HG02938 (cell line): ENCODE data around the gene RNF43.
"Not testable (repeated sequence)": the region's sequence is repeated elsewhere in the genome, so short reads cannot be mapped to it uniquely, and the experiment has no call there.

Experiments
- ATAC-seq: cut with Tn5 transposase; IDR thresholded peaks from one replicate; pipeline ENCODE4 v1.9.1; 2021; ENCODE audit warnings: mild to moderate bottlenecking, moderate library complexity; ENCODE audit not compliant: unreplicated experiment

RNF43 gene

DNA sequence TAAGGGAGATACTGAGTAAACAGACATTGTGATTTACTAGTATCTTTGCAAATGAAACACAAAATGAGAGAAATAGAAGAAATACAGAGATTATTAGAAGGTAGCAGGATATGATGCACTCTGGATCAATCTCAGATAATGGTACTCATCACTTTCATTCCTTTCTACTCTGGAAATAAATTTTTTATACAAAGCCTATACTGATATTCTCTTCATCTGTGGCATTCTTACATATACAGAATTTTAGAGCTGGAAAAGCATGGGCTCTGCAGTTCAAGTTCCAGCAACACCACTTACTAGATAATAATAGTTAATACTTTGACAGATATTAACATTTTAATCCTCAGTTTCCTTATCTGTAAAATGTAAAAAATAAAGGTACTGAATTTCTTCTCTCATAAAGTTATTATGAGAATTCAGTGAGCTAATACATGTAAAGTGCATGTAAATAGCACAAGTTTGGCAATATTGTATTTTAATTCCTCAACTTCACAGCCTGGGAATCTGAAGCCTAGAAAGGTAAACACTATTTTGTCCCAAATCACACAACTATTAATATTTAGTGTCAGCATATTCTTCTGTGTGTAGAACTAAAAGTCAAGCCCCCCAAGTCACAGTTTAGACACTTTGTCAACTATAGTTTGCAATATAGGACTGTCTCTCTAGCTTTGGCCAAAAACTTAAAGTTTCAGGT lies 6.5 kb downstream of the RNF43 start:
- ATAC-seq: no peak

GRCh38 chr17:58409432-58409831 lies 7.9 kb downstream of the RNF43 start:
- no peak for ATAC-seq

DNA sequence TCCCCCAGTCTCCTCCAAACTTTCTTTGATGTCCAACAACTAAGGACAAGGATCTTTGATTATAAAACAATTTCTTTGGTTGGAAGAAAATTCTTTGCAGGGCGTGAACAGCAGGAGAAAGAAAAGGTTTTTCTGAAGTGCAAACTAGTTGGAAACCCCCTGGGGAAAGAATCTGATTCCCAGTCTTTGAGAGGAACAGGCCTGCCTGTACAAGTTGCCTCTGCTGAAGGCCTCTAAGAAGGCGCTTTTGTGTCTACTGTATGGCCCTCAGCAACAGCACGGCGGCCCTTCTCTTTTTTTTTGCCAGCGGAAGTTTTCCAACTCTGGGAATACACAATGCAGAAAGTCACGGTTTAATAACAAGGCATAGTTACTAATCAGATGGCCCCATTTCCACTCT lies 14.0 kb downstream of the RNF43 start:
- no peak for ATAC-seq

DNA sequence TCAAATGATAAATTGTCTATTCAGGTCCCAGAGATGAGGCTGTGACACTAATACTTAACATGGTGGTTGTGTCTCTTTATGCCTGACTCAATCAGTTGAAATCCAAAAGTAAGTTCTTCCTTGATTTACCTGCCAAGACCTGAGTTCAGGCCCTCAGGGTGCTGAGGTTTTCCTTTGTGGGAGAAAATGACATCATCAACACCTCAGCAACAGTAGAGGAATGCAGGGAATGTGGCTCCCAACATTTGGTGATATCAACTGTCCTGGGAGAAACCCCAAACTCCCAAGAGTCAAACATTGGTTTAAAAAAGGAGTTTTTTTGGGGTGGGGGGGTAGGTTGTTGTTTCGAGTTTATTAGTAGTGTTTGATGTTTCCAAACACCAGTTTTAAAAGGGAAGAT lies 14.7 kb downstream of the RNF43 start:
- ATAC-seq: no peak

GRCh38 chr17:58402047-58402446 lies 15.3 kb downstream of the RNF43 start:
- no peak for ATAC-seq

GRCh38 chr17:58401287-58401686 lies 16.0 kb downstream of the RNF43 start:
- no peak for ATAC-seq

GRCh38 chr17:58400826-58401225 lies 16.5 kb downstream of the RNF43 start:
- ATAC-seq: no peak

- ATAC-seq: no peak
These were observed 17.4 kb downstream of the RNF43 start for GRCh38 chr17:58399974-58400373.

- ATAC-seq: no peak
These were observed 18.6 kb downstream of the RNF43 start for GRCh38 chr17:58398574-58399266.

GRCh38 chr17:58397421-58397820 lies 19.9 kb downstream of the RNF43 start:
- ATAC-seq: not testable (repeated sequence)

- ATAC-seq: no peak
These were observed 21.2 kb downstream of the RNF43 start for GRCh38 chr17:58396173-58396572.

DNA sequence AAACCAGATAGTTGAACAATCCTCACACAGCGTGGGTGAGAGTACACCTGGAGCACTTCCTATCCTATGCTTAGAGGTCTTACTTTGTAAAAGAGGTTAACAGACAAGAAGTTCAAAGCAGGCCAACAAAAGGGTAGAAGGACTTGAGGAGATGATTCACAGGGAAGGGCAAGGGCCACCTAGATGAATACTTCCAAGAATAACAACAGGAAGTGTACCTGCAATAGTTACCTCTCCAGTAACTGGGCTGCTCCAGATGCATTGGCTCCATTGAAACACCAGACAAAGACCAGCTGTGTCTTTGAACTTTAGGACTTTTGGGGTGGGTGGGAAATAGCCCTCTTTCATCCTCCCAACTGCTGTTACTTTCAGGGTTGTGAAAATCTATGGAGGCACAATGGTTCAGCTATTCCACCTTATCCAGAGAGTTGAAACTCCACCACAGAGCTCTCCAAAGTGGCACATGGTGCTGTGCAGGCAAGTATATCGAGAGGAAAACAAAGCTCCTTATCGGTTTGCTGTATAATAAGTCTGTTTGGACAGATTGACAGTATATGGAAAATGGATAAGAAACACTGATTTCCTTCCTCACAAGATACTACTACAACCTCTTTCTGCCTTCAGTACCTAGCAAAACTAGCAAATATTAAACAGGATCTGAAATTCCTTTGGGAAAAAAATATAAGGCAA lies 22.7 kb downstream of the RNF43 start:
- no peak for ATAC-seq

DNA sequence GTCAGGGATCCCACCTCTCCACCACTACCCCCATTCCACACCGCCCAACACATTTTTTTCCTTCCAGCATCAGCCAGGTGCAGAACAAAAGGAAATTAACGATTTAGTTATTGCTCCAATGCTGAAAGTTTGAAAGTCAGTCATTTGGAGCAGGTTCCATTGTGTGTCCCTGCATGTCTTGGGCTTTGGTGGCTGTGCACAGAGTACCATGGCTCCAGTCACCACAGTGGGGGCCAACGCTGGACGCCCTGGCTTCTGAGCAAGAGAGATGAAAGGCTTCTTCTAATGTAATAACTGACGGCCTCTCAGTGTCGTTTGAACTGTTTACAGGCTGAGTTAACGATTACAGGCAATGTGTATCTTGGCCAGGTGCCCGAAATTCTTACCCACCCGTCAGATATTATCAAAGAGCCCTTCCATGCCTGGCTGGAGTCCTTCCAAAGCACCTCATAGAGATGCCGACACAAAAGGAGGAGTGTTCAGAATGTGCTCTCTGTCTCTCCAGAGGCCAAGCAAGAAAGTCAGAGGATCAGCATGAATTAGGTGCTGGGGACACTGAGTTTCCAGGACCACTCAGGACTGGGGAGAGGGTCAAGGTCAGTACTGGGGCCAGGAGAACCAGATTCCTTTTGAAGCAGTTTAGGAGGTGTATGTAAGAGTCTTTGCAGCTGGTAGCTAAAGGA lies 25.9 kb downstream of the RNF43 start:
- no peak for ATAC-seq

- ATAC-seq: no peak
These were observed 26.4 kb downstream of the RNF43 start for GRCh38 chr17:58390884-58391283.

DNA sequence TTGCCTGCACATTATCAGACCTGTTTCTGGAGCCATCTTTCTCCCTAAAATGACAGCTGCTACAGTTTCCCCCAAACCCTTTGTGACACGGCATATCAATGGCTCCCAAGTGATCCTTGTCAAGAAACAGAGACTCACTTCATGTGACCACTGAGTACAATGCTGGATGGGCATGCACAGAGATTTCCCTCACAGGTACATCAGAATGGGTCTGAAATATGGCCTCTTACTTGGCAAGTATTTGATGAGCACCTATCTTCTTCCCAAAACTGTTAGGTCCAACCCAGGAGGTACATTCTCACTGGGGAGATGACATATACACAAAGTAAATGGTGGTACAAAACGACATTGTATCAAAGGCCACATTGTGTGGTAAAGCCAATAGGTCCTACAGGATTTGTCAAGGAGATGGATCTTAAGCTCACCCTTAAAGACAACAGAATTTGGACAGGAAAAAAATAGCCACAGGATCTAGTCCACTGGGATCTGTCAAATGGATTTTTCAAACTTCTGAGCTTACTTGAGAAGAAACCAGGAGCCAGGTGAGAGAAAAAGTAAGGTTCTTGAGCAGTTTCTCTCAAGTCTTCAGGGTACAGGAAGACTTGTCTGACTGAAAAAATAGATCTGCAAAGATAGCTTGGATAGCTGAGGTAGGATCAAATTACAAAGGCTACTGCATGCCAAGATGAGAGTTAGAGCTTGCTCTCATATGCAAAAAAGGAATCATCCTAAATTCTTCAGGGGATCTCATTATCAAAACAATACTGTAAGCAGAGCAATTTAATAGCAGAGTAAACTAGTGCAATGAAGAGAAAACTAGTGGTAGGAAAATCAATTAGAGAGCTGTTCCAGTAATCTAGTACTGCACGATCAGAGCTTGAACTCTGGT lies 28.8 kb downstream of the RNF43 start:
- no peak for ATAC-seq

GRCh38 chr17:58387834-58388233 lies 29.5 kb downstream of the RNF43 start:
- ATAC-seq: no peak

DNA sequence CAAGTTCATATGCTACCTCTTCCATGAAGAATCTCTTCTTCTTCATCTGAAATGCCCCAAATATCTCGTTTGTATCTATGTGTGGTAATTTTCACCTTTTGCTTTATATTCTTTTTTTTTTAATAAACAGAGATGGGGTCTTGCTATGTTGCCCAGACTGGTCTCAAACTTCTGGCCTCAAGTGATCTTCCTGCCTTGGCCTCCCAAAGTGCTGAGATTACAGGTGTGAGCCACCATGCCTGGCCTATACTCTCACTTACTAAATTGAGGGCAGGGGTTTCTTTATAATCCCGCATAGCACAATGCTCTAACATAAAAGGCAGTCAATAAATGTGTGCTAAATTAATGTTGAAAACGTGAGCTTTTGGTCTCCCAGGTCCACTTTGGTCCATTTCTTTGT lies 30.6 kb downstream of the RNF43 start:
- ATAC-seq: no peak

GRCh38 chr17:58385359-58385899 lies 31.9 kb downstream of the RNF43 start:
- ATAC-seq: no peak

DNA sequence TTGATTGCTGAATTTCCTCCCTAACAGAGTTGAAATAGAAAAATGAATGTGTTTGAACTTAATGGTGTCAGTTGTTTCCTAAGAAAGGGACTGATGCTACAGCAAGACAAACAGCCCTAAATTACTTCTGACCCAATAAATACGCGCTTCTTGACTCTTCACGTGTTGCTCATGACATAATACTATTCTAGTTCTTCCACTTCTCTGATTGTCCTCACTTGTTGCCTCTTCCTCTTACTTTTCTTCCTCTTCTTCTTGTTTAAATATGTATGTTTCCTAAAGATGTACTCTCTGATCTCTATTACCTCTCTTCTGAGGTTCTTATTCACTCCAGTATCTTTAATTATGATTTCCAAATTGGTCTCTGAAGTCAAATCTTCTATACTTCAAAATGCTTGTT lies 32.4 kb downstream of the RNF43 start:
- ATAC-seq: no peak

GRCh38 chr17:58383892-58384462 lies 33.4 kb downstream of the RNF43 start:
- no peak for ATAC-seq
